Measurements from ENCODE around the gene ERC2. TPM values are rescaled to one million over a fixed set of nuclear protein-coding genes. Genes with fewer than 3 reads are reported as not detected.

ERC2 gene
- total and polyA plus RNA-seq, 2 of the 8 experiments (the other 6 are each of a cell fraction or from before 2014, with no cell fraction given): 16.4 to 22.8 TPM

- Histone ChIP-seq H3K79me1 (ENCODE audit: low read depth, low read length) (no peaks in the 10 kb centered on the region), H2BK20ac (ENCODE audit: low read length) (no peak overlapping the region), H3K56ac (replicated peaks; ENCODE audit: insufficient read length, low read depth, low read length) (no peak overlapping the region), H3K4me3 (ENCODE audit: extremely low read depth in 1 of 4, insufficient read depth in 2 of 4, low read depth in 3 of 4, low read length in 4 of 4) (no peak overlapping the region), H2BK12ac (ENCODE audit: low read depth, low read length) (no peak overlapping the region), H2BK5ac (ENCODE audit: low read depth, low read length) (no peak overlapping the region), H2AK5ac (ENCODE audit: low read depth, low read length) (no peak overlapping the region), H3K14ac (ENCODE audit: insufficient read length) (no peak overlapping the region), H3K9ac (replicated peaks in 1 of 4; ENCODE audit: extremely low read depth in 1 of 4, low read depth in 3 of 4, low read length in 3 of 4) (no peak overlapping the region), H3K36me3 (ENCODE audit: control insufficient read depth in 2 of 4, insufficient read depth in 4 of 4, low read length in 3 of 4) (no peaks in the 10 kb centered on the region), H3K4ac (replicated peaks; ENCODE audit: insufficient read length, low read depth, low read length) (no peak overlapping the region), H4K20me1 (replicated peaks in 1 of 2; ENCODE audit: control insufficient read depth in 1 of 2, insufficient read depth in 2 of 2, low read length in 2 of 2) (no peaks in the 10 kb centered on the region), H3K23ac (ENCODE audit: insufficient read length) (no peak overlapping the region), H3K9me3 (ENCODE audit: insufficient read depth in 2 of 2, low read depth in 1 of 2, low read length in 1 of 2) (no peaks in the 10 kb centered on the region), H3K27ac (ENCODE audit: low read depth, low read length) (no peak overlapping the region), H3K18ac (ENCODE audit: extremely low read depth, low read length) (no peak overlapping the region), H3K27me3 (replicated peaks in 1 of 4; ENCODE audit: control insufficient read depth in 3 of 4, extremely low read depth in 1 of 4, insufficient read depth in 3 of 4, low read length in 3 of 4) (no peaks in the 10 kb centered on the region), H2BK120ac (replicated peaks; ENCODE audit: low read depth, low read length) (no peak overlapping the region), H3K79me2 (ENCODE audit: control insufficient read depth in 1 of 2, insufficient read depth in 2 of 2, low read length in 2 of 2) (no peaks in the 10 kb centered on the region), H2AFZ (ENCODE audit: low read length) (no peak overlapping the region), H4K8ac (ENCODE audit: extremely low read depth, insufficient read depth, low read length) (no peak overlapping the region), H3K23me2 (ENCODE audit: low read depth, low read length) (no peaks in the 10 kb centered on the region; the same call in 1 of the 2 replicates), H4K91ac (replicated peaks; ENCODE audit: insufficient read length, low read length) (no peak overlapping the region), H2BK15ac (ENCODE audit: low read length) (no peak overlapping the region), H3K4me2 (ENCODE audit: insufficient read depth in 1 of 2, low read depth in 2 of 2, low read length in 2 of 2) (no peak overlapping the region), H4K5ac (ENCODE audit: insufficient read length, low read depth, low read length) (no peak overlapping the region), H3K4me1 (replicated peaks in 1 of 4; ENCODE audit: control insufficient read depth in 3 of 4, insufficient read depth in 4 of 4, low read length in 3 of 4) (peaks cover 0 to 4% (median 0%) of the 10 kb centered on the region in 4 experiments; a peak in 4 of 7 replicates)
- FAIRE-seq (no peak), DNase-seq (ENCODE audit: low read depth in 1 of 2, low spot score in 2 of 2) (no peak)
- ChIA-PET POLR2A (ENCODE audit: partially characterized antibody) (no interaction called here), CTCF (ENCODE audit: partially characterized antibody) (interaction anchor here (0.7 to 1.0 kb wide), 4 partner anchors 15 to 213 kb away, joined by 3 read pairs; no protein-coding TSS in a partner anchor)
- 88% methylated on average over 4 of the region's 4 CpGs; no CpG with 5 or more reads in 1 of the 2 experiments for WGBS, 2 experiments (ENCODE audit: extremely low coverage in 1 of 2, insufficient coverage in 1 of 2, insufficient read length in 1 of 2, insufficient replicate concordance in 2 of 2, low coverage in 1 of 2, low lambda C conversion rate in 2 of 2, missing lambda C conversion rate in 1 of 2)
- no peak for TF ChIP-seq GTF2F1 (IDR thresholded peaks at IDR 0.05; ENCODE audit: borderline replicate concordance, low read depth, low read length)
- TF ChIP-seq GABPA (IDR thresholded peaks at IDR 0.05; ENCODE audit: borderline replicate concordance, insufficient read depth, low read length): no peak
- no peak for TF ChIP-seq TAF1 (IDR thresholded peaks at IDR 0.05; ENCODE audit: low read depth, low read length)
- TF ChIP-seq ZNF274 (IDR thresholded peaks at IDR 0.05; ENCODE audit: borderline replicate concordance, extremely low read depth, low read length): no peak
- TF ChIP-seq TEAD4 (IDR thresholded peaks at IDR 0.05; ENCODE audit: low read depth, low read length): no peak
- TF ChIP-seq EGR1 (IDR thresholded peaks at IDR 0.05; ENCODE audit: borderline replicate concordance, low read depth, low read length): no peak
- no peak for TF ChIP-seq RXRA (IDR thresholded peaks at IDR 0.05; ENCODE audit: insufficient read depth, low read depth, low read length)
- TF ChIP-seq CBX8 (IDR thresholded peaks at IDR 0.05; ENCODE audit: borderline replicate concordance, low read depth, low read length): no peak
- no peak for TF ChIP-seq HDAC6 (IDR thresholded peaks at IDR 0.05; ENCODE audit: low read depth, low read length)
- no peak for TF ChIP-seq EZH2 (IDR thresholded peaks at IDR 0.05; ENCODE audit: low read depth, low read length, severe bottlenecking)
- no peak for TF ChIP-seq JUN (IDR thresholded peaks at IDR 0.05; ENCODE audit: low read depth, low read length)
- TF ChIP-seq CBX5 (IDR thresholded peaks at IDR 0.05; ENCODE audit: low read depth, low read length): no peak
- TF ChIP-seq ATF3 (IDR thresholded peaks at IDR 0.05; ENCODE audit: insufficient read depth, low read depth, low read length): no peak
- TF ChIP-seq KDM1A (IDR thresholded peaks at IDR 0.05; ENCODE audit: borderline replicate concordance, low read length): no peak
- no peak for TF ChIP-seq SP1 (IDR thresholded peaks at IDR 0.05; ENCODE audit: low read depth, low read length)
Measured at GRCh38 chr3:55718074-55718473, 750.2 kb downstream of the ERC2 start.

All from H1 (cell line).